Kasumi-1 (cell line): Measurements from ENCODE around the gene EIF3D.
A peak's percentile ranks its signal among the peaks of the same experiment; 100 is the strongest.
"Not testable (repeated sequence)": the region's sequence is repeated elsewhere in the genome, so short reads cannot be mapped to it uniquely, and the experiment has no call there.

Experiments
- DNase-seq, 2 experiments: peaks; one replicate each; lab custom pipeline; 2025; lab: John Stamatoyannopoulos, UW

The EIF3D gene

DNA sequence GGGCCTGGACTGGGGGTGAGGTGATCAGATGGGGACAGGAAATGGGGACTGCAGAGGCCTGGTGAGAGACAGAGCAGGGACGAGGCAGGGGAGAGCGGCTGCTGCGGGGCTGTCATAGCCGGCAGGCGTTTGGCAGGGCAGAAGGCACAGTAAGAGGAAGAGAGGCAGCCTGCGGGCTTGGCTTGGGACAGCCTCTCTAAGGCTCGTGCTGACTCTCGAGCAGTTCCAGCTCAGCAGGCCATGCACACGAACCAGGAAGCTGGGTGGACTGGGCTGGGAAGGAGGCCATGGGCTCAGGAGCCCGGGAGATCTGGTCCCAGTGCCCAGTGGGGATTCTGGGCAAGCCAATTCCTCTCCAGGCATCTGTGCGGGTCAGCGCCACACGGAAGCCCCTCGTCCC lies 19.6 kb upstream of the EIF3D start:
- no peak for DNase-seq

DNA sequence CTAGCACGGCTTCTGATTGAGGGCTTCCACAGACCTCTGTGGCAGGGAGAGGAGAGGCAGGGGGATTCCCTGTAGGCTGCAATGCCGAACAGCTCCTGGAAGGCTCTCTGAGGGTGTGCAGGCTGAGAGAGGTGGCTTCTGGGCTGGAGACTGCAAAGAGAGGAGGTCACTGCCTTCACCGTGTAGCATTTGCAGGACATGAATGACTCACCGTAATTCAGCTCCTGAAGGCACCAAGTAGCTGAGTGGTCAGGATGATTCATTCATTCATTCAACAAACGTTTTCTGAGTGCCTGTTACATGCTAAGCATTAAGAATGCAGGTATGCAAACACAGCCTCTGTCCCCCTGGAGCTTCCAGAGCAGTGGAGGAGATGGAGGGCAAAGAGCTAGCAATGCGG lies 18.0 kb upstream of the EIF3D start:
- no peak for DNase-seq

DNA sequence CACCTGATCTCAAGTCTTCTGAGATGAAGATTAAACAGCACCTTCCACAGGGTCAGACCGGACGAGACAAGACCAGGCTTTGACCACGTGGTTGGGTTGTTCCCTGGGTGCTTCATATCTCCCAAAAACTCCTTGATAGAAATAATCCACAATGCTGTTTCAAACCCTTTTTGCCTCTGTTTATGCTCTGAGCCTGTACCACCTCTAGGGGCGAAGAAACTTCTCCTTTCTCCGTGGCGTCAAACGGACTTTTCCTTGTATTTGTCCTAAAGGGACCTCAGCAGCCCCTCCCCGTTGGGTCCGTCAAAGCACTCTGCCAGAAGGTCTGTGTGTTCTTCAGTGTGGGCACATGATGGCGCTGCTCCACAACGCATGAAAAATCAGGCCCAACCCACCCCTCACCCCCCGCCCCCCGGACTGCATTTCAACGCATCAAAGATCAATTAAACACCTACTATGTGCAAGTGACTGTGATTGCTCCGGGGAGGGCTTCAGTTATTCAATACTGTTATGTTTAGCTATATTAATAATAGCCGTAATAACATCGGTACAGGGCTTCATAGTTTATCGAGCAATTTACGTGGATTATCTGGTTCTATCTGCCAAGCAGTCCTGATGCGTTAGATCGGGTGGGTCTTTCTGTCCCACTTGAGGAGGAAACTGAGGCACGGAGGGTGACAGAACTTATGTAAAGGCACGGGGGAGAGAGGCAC lies 17.3 kb upstream of the EIF3D start:
- DNase-seq, result peak; percentile 72 to 87

DNA sequence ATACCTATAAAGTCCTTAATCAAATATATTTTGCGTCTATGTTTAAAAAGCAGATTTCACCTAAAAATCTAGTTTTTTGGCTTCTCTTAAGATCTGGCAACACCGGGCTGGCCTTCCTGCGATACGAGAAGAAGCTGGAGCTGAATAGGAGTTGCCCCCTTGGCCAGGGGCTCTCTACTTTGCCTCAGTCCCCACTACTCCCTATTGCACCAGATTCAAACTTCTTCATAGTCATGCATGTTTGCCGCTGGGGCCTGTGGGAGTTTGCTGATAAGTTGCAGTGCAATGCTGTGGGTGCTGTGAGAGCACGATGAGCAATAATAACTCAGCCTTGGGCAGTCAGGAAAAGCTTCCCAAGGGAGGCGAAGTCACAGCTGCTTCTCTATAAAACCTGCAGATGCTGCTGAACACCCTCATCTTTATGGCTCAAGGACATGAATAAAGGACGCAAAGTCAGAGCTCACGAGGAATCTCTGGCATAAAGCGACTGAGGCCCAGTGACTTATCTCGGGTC lies 15.2 kb upstream of the EIF3D start:
- no peak for DNase-seq

DNA sequence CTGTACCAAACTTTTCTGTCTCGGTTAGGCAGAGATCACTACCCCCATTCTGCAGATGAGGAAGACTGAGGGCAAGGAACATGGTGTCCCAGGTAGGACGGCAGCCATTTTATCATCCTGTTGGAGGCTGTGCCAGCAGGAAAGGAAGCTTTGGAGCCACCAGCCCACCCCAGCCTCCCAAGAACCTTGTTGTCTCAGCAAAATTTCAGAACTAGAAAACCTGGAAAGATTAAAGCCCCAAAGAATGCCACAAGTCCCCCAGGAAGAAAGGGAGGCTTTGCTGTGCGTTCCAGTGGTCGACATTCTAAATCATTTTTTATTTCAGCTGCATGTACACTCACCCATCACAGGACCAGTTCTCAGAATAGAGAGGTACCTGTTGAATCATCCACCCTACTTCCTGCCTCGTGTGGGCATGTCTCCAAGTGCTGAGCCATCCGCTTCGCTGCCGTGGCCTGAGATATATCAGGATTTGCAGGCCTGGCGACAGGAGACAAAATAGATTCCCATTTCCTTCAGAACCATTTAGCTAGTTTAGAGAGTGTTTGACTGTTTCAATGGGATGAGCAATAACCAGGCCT lies 13.0 kb upstream of the EIF3D start:
- no peak for DNase-seq

DNA sequence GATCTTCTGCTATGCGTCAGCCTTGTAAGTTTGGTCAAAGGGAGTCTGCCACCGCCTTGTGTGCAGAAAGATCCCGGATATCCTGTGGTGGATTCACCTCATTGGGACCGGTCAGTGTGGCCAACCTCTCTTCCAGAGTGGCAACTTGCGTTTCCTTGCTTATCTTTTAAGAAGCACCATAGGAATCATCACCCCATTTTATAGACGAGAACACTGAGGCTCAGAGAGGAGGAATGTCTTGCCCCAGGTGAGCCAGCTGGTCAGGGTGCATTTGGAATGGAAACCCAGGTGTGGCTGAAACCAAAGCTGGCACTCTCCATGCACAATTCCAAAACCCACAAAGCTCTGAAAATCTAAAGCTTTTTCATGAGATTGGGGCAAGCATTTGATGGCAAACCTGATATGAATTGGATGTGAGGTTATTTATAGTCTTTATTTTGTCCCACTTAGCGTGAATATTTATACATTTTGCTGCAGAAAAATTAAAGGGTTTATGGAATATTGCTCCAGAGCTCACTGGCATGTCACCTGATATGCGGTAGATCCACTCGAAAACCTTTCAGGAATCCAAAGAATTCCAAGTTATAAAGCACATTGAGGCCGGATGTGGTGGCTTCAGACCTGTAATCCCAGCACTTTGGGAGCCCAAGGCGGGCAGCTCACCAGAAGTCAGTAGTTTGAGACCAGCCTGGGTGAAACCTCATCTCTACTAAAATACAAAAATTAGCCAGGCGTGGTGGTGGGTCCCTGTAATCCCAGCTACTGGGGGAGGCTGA lies 12.1 kb upstream of the EIF3D start:
- no peak for DNase-seq

DNA sequence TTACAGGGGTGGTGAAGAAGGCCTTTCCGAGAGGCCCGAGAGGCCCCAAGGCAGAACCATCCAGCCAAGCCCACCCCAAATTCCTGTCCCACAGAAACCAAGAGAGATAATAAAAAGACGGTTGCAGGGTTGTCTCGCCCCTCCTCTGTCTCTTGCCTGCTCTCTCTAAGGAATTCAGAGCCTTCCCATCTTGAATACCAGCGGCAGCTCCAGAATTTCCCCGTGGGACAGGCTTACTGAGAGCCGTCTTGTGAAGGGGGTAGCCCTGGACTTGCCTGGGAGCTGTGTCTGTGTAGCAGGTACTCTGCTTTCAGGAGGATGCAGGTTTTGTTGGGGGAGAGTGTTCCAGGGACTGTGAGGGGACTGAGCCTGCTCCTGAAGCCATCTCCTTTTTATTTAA lies 9.6 kb upstream of the EIF3D start:
- no peak for DNase-seq

DNA sequence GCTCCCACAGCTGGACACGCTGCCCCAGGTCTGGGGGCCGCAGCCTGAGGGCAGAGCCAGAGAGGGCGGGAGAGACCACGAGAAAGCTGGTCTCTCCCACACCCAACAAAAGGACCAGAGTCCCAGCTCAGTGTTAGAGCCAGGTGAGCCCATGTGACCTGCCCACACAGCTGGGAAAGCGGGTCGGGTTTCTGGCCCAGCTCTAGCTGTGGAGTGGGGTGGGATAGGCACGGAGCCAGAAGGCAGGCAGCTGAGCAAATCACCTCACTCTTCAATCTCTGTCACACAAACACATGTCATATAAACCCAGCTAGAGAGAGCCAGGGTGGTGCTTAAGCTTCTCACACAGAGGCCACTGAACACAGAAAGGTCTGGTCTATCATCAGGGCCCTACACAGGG lies 7.8 kb upstream of the EIF3D start:
- DNase-seq, result no peak

DNA sequence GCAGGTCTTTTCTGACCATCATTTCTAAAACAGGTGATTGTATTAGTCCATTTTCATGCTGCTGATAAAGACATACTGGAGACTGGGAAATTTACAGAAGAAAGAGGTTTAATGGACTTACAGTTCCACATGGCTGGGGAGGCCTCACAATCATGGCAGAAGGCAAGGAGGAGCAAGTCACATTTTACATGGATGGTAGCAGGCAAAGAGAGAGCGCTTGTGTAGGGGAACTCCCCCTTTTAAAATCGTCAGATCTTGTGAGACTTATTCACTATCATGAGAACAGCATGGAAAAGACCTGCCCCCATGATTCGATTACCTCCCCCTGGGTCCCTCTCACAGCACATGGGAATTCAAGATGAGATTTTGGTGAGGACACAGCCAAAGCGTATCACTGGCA lies 4.4 kb upstream of the EIF3D start:
- not testable (repeated sequence) for DNase-seq

DNA sequence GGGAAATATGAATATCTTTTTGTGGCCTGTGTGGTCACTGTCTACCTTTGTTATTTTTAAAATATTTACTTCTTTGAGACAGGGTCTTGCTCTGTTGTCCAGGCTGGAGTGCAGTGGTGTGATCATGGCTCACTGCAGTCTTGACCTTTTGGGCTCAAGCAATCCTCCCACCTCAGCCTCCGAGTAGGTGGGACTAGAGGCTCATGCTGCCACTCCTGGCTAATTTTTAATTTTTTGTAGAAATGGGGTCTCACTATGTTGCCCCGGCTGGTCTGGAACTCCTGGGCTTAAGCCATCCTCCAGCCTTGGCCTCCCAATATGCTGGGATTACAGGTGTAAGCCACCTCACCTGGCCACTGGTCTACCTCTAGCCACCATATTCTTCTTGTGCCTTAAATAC lies 3.5 kb upstream of the EIF3D start:
- DNase-seq, result no peak

DNA sequence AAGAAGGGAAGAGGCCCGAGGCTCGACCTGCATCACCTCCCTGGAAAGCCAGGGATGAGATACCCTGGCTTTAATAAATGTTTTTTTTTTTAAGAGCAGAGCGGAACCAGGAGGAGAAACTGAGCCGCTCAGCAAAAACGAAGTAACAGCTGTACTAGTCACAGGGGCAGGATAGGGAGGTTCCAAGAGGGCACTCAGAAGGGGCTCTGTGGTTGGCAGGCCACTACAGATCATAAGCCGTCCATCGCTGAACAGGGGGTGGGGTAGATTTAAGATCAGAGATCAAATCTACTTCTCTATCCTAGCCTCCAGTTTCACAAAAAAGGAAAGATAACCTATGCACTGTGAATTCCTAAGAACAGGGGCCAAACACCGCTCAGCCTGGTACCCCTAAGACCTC lies 625 bp downstream of the EIF3D start:
- DNase-seq, result no peak

DNA sequence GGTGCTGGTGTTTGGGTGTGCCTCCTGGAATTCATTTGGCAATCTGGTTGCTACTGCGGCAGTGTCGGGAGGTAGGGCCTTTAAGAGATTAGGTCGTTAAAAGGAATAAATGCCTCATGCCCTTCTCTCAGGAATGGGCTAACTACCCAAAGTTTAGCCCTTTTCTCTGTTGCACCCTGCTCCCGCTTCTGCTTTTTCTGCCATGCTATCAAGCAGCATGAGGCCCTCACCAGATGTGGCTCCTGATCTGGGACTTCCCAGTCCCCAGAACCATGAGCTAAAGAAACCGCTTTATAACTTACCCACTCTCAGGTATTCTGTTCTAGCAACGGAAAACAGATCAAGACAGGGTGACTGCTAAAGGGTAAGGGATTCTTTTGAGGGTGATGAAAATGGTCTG lies 6.3 kb downstream of the EIF3D start:
- DNase-seq, result no peak

DNA sequence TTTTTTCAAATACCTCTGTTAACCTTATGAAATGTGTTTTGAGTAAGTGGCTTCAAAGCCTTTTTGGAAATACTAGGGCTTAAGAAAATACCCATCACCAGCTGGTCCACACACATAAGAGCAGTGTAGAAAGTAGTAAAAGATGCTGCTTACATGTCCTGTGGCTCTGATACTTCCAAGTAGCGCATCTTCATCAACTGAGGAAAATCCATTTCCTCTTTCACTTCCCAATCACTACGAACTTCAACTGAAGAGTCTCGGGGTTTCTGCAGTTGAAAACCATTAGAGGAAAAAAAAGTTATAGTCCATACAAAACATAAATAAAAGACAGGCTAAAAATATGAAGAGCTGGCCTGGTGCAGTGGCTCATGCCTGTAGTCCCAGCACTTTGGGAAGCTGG lies 8.5 kb downstream of the EIF3D start:
- DNase-seq, result no peak

DNA sequence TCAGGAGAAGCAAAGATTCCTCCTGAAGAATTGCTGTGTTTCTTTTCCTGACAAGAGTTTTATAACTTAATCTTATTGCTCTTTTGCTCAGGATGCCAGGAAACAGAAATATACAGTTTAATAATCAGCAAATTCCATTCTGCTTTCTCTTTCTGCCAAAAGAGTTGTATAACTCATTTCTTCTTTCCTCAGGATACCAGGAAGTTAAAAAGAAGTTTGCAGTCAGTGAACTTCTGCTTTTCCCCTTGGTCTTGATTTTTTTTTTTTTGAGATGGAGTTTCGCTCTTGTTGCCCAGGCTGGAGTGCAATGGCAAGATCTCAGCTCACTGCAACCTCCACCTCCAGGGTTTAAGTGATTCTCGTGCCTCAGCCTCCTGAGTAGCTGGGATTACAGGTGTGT lies 9.1 kb downstream of the EIF3D start:
- DNase-seq, result peak in 1 of 2 experiments; percentile 9

DNA sequence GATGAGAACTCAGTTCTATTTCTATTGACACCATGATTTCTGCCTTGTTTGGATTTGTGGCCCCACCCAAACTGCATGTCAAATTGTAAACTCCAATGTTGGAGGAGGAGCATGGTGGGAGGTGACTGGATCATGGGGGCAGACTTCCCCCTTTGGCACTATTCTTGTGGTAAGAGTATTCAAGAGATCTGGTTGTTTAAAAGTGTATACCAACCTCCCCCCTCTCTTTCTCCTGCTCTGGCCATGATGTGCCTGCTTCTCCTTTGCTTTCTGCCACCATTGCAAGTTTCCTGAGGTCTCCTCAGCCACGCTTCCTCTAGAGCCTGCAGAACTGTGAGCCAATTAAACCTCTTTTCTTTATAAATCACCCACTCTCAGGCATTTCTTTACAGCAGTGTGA lies 14.2 kb downstream of the EIF3D start:
- DNase-seq, result no peak

DNA sequence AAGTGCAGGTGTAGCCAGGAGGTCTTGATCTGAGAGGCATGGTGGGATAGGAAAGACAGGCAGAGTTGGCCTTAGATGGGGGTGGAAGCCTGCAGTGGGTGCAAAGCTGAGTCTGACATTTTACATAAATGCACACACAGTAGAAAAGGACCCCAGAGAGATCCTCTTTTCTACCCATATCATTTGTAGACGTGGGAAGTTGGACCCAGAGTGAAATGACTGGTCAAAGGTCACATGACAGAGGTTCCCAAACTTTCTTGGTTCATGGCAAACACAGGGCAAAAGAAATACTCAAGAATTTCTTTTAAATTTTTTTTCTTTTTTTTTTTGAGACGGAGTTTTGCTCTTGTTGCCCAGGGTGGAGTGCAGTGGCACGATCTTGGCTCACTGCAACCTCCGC lies 16.0 kb downstream of the EIF3D start:
- DNase-seq, result no peak

DNA sequence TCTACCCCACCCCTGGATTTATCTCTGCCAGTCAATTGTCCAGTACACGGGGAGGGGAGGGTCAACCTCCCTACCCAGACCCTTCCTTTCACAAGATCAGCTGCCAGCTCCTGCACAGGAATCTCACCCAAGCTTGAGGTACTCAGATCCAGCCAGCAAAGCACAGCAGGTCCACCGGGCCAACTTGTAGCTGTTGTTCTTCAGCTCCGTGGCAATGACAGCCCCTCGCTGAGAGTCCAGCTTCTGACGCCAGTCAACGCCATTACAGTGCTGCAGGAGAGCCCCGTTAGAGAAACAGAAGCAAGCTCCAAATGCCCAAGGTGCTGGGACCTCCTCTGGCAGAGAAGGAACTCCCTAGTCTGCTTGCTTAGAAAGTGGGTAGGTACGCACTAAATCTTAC lies 16.6 kb downstream of the EIF3D start:
- DNase-seq, result no peak

DNA sequence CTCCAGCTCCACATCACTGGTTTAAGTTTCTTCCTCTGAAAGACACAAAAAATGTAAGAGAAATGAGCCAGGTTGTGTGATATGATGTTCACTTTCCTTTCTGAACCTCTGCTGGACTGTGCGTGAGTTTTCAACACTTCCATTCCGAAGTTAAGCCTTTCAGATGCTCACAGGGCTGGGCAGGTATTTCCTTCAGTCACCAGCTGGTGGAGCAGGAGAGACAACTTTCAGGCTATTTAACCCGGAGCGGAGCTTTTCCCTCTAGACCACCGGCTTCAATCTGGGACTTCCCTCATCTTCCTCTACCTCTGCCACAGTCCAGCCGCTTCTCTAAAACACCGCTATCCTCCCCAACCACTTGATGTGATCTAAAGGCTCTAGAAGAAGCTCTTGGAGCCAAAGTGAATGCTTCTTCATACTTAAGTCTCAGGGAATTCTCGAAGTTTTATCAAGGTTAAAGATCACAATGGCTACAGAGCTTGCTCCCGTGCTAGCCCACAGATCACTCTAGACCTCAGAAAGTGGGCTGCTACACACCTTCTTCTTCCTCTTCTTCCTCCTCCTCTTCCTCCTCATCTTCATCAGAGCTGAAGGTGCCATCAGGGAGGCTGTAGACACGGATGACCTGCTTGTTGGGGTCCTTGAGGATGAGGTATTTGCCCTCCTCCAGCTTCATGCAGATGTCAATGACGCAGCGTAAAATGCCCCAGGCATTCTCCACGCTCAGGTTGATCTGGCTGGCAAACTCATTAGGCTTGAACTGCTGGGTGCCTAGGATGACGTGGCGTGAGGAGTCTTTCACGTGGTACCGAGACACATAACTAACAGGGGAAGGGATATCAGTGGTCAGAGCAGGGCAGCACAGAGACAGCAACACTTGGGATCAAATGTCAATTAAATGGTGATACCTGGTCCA lies 17.7 kb downstream of the EIF3D start:
- DNase-seq, result peak; percentile 71 to 82

DNA sequence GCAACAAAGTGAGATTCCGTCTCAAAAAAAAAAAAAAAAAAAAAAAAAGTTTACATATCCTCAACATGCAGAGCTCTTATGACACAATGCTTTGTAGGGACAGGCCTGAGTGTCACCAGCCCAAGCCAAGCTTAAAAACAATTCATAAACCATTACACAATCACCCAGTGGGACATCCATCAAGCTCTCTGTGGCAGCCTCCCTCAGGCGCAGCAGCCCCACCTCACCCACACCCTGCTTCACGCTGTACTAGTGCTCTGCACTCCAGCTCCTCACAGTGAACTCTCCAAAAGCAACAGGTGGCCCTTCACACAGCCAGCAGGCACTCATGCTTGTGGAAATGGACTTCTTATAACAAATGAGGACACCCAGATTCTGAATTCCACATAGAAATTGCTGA lies 18.6 kb downstream of the EIF3D start:
- no peak for DNase-seq

DNA sequence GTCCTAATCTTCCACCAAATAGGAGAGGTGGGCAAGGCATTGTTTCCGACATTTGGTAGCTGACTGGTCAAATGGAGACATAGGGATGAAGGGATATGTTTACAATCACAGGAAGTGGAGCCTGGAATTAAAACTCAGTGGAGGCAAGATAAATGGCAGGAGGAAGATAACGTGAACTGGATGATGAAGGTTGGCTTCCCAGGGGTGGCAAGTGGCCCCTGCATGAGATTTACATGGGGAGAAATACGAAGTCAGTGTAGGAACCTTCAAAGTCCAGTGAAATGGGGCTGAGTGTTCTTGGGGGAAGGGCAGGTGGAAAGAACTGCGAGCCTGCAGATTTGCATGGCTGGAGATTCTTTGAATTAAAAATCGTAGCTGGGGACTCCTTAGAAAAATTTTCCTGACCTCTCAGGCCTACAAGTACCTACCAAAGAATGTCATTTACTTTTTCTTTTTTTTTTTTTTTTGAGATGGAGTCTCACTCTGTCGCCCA lies 21.4 kb downstream of the EIF3D start:
- DNase-seq, result no peak

DNA sequence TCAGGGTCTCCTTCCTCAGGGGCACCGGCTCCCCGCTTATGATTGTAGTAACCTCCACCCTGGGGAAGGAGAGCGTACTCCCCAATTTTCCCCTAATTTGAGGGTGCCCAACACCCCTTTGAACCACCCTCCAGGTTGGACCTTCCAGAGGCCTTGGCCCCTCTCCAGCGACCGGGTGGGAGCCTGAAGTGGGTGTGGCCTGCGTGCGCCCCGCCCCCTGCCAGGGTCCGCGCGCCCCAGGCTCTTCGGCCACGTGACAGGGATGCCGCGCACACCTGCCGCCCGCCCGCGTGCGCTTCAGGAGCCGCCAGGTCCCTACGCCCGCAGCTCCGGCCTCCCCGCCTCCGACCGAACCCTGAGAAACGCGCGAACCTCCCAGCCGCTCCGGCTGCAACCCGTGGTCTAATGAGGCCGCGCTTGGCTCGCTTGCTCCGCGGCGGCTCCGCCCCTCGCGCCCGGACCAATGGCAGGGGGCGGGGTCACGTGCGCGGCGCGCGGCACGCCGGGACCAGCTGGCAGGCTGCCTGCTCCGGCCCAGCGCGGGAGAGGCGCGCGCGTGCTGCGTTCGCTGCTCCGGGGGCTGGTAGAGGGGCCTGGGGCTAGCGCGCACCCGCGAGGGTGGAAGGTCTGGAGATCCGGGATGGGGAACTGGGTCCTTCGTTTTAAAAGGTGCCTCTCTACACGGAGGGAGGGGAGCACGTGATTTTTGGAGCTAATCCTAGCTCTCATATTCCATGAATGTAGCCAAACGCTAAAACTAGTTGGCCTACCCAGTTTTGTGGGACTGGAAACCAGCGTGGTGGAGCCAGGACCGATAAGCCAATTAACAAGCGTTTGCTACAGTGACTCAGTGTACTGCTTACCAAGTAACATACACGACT lies 22.1 kb downstream of the EIF3D start, which contains the start of gene FOXRED2:
Gene FOXRED2 (minus strand): TSS at position 404 of the 881 bp plus-strand sequence. CDS start 618 bp downstream, outside the sequence.
- DNase-seq, result peak; percentile 59 to 64
